HepG2 (cell line): ENCODE measurements around the gene SH3GL1. TPM values are rescaled to one million over a fixed set of nuclear protein-coding genes. Genes with fewer than 3 reads are reported as not detected.

Source experiments
- ATAC-seq: fragments of 200-7000 bp; cut with Tn5 transposase; 3 replicates; pipeline ENCODE4 v1.9.1; 2020; ENCODE audit warnings: mild to moderate bottlenecking, moderate library complexity
- BruUV-seq: library from RNA; stranded (reverse); fragments of 400-500 nt; replicated peaks from 2 replicates; lab custom pipeline; 2021; lab: Mats Ljungman, UMichigan
- CTCF ChIA-PET: fragments of 300-600 bp; formaldehyde crosslinking; extraction: SDS; loops from one replicate; lab custom pipeline; 2021; ENCODE audit warnings: low total read pairs, inconsistent platforms, low intra/inter-chr PET ratio; lab: Yijun Ruan, JAX
- POLR2A ChIA-PET: fragments of 350-600 bp; sonication (Branson Sonifier 250); formaldehyde crosslinking; loops from one replicate; lab custom pipeline; 2020; ENCODE audit warnings: antibody characterized with exemption, inconsistent platforms; lab: Yijun Ruan, JAX
- DNase-seq: peaks from one replicate; pipeline ENCODE4 v3.0.0-alpha.2; 2015; ENCODE audit warnings: low spot score
- FAIRE-seq: peaks from 3 replicates; lab custom pipeline; 2011; peaks lifted over from hg19 to GRCh38; lab: Jason Lieb, UNC
- H2AFZ ChIP-seq: one replicate; pipeline ENCODE4 v1.6.1; 2011; ENCODE audit warnings: low read length, inconsistent platforms
- H3K27ac ChIP-seq: fragments of 300-600 bp; 3 replicates; pipeline ENCODE4 v1.8.0; 2011; ENCODE audit warnings: mixed run types, mild to moderate bottlenecking, mixed read lengths, low read length, inconsistent platforms; ENCODE audit not compliant: insufficient read depth; ENCODE audit errors: extremely low read length
- H3K27me3 ChIP-seq, 2 experiments: fragments of 200-600 bp in 1 of 2; 2 replicates in 1 of 2; 3 replicates in 1 of 2; pipeline versions ENCODE4 v1.6.0 to v1.8.0; 2011; ENCODE audit warnings: low read length in 2 of 2, mild to moderate bottlenecking in 2 of 2, moderate library complexity in 2 of 2, inconsistent platforms in 1 of 2; ENCODE audit not compliant: insufficient read depth in 2 of 2, control insufficient read depth in 1 of 2
- H3K36me3 ChIP-seq, 2 experiments: fragments of 200-600 bp in 1 of 2; replicated peaks in 1 of 2; 2 replicates in 1 of 2; 3 replicates in 1 of 2; pipeline versions ENCODE4 v1.5.1 to v1.8.0; 2011; ENCODE audit warnings: low read length in 2 of 2, inconsistent platforms in 1 of 2; ENCODE audit not compliant: insufficient read depth in 2 of 2, control insufficient read depth in 1 of 2
- H3K4me1 ChIP-seq: 2 replicates; pipeline ENCODE4 v1.5.1; 2012; ENCODE audit warnings: low read length, inconsistent platforms; ENCODE audit not compliant: insufficient read depth
- H3K4me2 ChIP-seq: 2 replicates; pipeline ENCODE4 v1.6.0; 2011; ENCODE audit warnings: low read depth, low read length, inconsistent platforms
- H3K4me3 ChIP-seq, 3 experiments: fragments of 200-600 bp in 1 of 3; sonication (generic), shearing (Covaris generic) in 1 of 3; replicated peaks in 1 of 3; 2 replicates each; pipeline ENCODE4 v1.5.1; 2011 to 2016; ENCODE audit warnings: low read length in 3 of 3, inconsistent platforms in 2 of 3, low read depth in 2 of 3, mild to moderate bottlenecking in 2 of 3, control low read depth in 1 of 3, mixed read lengths in 1 of 3; ENCODE audit not compliant: insufficient read depth in 1 of 3
- H3K79me2 ChIP-seq: one replicate; pipeline ENCODE4 v1.6.1; 2011; ENCODE audit warnings: low read length, inconsistent platforms; ENCODE audit not compliant: insufficient read depth
- H3K9ac ChIP-seq: 2 replicates; pipeline ENCODE4 v1.6.0; 2011; ENCODE audit warnings: mild to moderate bottlenecking, low read depth, low read length, inconsistent platforms; ENCODE audit not compliant: insufficient read depth
- H3K9me3 ChIP-seq: 2 replicates; pipeline ENCODE4 v1.5.1; 2012; ENCODE audit warnings: mild to moderate bottlenecking, low read length
- H4K20me1 ChIP-seq: 2 replicates; pipeline ENCODE4 v1.6.0; 2011; ENCODE audit warnings: inconsistent platforms, mild to moderate bottlenecking, low read length, moderate library complexity; ENCODE audit not compliant: insufficient read depth
- AGO2 ChIP-seq: fragments of 200-400 bp; formaldehyde crosslinking; optimal IDR thresholded peaks from 2 replicates; pipeline ENCODE3; 2017; ENCODE audit warnings: mild to moderate bottlenecking, low read depth, low read length, moderate library complexity
- HNRNPL ChIP-seq: fragments of 200-400 bp; formaldehyde crosslinking; IDR thresholded peaks from 2 replicates; pipeline ENCODE4 v1.6.1; 2017; ENCODE audit warnings: mild to moderate bottlenecking, low read depth, low read length
- NFYC ChIP-seq: IDR thresholded peaks from 2 replicates; pipeline ENCODE4 v1.6.1; 2016; ENCODE audit warnings: missing genetic modification reagents, missing compliant biosample characterization
- POLR2A ChIP-seq, 2 experiments: IDR thresholded peaks; 2 replicates each; pipeline ENCODE4 v1.6.1; 2011; ENCODE audit warnings: low read depth in 2 of 2, low read length in 2 of 2, mild to moderate bottlenecking in 1 of 2, moderate library complexity in 1 of 2; ENCODE audit not compliant: insufficient read depth in 1 of 2
- POLR2G ChIP-seq: fragments of 200-400 bp; formaldehyde crosslinking; IDR thresholded peaks from 2 replicates; pipeline ENCODE4 v1.6.1; 2018; ENCODE audit warnings: mild to moderate bottlenecking, low read depth, low read length, moderate library complexity
- ZFP41 ChIP-seq: sonication (generic); formaldehyde crosslinking; IDR thresholded peaks from 2 replicates; pipeline ENCODE4 v1.4.0; 2020; ENCODE audit warnings: mild to moderate bottlenecking, missing genetic modification reagents, borderline replicate concordance
- WGBS: methylation state at CpG from one replicate; pipeline ENCODE4 v1.1.6; 2017; ENCODE audit warnings: low lambda C conversion rate; 5-methylcytosine and 5-hydroxymethylcytosine counted together
- in situ Hi-C: cut with HindIII; loops from 2 replicates; pipeline ENCODE4 v1.10.0; 2017; ENCODE audit warnings: low pct_unique_long_range_greater_than_20kb; ENCODE audit not compliant: extremely low pct_ligation_motif_present
- intact Hi-C: fragments of 100-400 bp; cut with micrococcal nuclease; formaldehyde crosslinking; loops from one replicate; pipeline ENCODE4 v1.10.0; 2022; ENCODE audit not compliant: unreplicated experiment
- polyA plus RNA-seq, 8 experiments: library from polyadenylated mRNA; depleted of rRNA in 3 of 8; stranded (reverse) in 7 of 8; unstranded in 1 of 8; fragments of >200 nt; fragmentation: Illumina TruSeq in 4 of 8; extraction: Trizol in 4 of 8; gene quantifications; 2 replicates each; pipeline versions ENCODE4 v1.2.1 to v1.2.3, GENCODE V29; 2011 to 2016; ENCODE audit warnings: low read depth in 4 of 8, missing spikeins in 1 of 8, mixed read lengths in 1 of 8; ENCODE audit not compliant: insufficient read depth in 1 of 8
- total RNA-seq, 5 experiments: library from RNA; depleted of rRNA; stranded (reverse); fragments of >200 nt; fragmentation: Illumina TruSeq; extraction: Trizol; gene quantifications; 2 replicates each; pipeline ENCODE4 v1.2.3, GENCODE V29; 2016; ENCODE audit warnings: low read depth in 1 of 5
- TF ChIP-seq, protein P1 (sequence below): sonication (generic); formaldehyde crosslinking; IDR thresholded peaks from 2 replicates; pipeline ENCODE4 v1.4.0; 2020; ENCODE audit warnings: missing genetic modification reagents
- TF ChIP-seq, protein P2 (sequence below): sonication (generic); formaldehyde crosslinking; IDR thresholded peaks from 2 replicates; pipeline ENCODE4 v1.4.0; 2020; ENCODE audit warnings: mild to moderate bottlenecking, missing genetic modification reagents

The SH3GL1 gene
- total and polyA plus RNA-seq, 2 of the 13 experiments (the other 11 are each of a cell fraction or from before 2014, with no cell fraction given), result 33.0 to 45.1 TPM

DNA sequence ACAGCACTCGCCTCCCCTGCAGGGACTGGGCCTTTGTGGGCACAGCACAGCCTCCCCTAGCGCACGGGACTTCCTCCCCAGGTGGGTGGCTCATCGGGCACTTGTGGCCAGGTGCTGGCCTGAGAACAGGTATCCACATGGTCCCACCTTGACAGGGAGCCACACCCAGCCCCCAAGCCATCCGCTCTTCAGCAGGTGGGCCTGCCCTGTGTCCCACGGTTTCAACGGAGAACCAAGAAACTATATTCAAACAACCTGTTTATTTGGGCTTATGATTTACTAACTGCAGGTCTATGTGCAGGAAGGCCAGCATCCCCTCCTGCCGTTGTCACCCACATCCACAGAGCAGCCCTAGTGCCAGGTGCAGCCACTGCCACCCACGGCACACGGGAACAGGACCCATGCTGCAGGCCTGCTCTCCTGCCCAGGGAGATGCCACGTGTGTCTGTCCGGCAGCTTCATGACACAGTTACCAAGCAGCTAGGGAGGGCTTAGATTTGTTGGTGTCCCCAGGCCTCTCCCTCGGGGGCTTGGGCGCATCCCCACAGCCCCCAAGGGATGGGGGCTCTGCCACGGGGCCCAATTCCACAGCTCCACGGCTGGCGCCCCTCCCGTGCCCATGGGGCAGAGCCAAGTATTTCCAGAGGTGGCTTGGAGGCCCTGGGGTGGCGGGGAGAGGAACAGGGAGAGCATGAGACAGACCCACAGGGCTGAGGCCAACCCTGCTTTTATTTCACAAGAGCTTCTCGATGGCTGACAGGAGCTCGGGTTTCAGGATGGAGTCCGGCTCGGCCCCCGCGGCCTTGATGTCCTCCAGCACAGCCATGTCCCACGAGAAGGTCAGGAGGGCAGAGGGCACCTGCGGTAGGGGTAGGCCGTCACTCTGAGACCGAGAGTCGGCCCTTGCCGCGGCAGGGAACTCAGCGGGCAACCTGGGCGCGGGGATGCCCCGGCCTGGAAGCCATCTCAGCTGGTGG is 44.7 kb upstream of the SH3GL1 start:
- no peak overlapping the region for H3K27ac ChIP-seq
- ChIA-PET CTCF (no interaction called here), POLR2A (no interaction called here)
- no peaks in the 10 kb centered on the region for H3K9me3 ChIP-seq
- TF ChIP-seq POLR2G, result peak; percentile 52; the same call in 1 of the 2 replicates
- no peak for TF ChIP-seq NFYC (CRISPR knock-in tag)
- peak in 1 of 2 experiments; percentile 29; a peak in 1 of 4 replicates for TF ChIP-seq POLR2A (IDR thresholded peaks at IDR 0.05; ENCODE audit: insufficient read depth in 1 of 2, low read depth in 2 of 2, low read length in 2 of 2)
- TF ChIP-seq HNRNPL, result 0 out of 2 replicates have a peak, but pooled peaks have one; percentile 24
- TF ChIP-seq AGO2, result peak; percentile 77
- TF ChIP-seq, protein P1, sequence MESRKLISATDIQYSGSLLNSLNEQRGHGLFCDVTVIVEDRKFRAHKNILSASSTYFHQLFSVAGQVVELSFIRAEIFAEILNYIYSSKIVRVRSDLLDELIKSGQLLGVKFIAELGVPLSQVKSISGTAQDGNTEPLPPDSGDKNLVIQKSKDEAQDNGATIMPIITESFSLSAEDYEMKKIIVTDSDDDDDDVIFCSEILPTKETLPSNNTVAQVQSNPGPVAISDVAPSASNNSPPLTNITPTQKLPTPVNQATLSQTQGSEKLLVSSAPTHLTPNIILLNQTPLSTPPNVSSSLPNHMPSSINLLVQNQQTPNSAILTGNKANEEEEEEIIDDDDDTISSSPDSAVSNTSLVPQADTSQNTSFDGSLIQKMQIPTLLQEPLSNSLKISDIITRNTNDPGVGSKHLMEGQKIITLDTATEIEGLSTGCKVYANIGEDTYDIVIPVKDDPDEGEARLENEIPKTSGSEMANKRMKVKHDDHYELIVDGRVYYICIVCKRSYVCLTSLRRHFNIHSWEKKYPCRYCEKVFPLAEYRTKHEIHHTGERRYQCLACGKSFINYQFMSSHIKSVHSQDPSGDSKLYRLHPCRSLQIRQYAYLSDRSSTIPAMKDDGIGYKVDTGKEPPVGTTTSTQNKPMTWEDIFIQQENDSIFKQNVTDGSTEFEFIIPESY (CRISPR knock-in tag), result 0 out of 2 replicates have a peak, but pooled peaks have one; percentile 27
- TF ChIP-seq, protein P2, sequence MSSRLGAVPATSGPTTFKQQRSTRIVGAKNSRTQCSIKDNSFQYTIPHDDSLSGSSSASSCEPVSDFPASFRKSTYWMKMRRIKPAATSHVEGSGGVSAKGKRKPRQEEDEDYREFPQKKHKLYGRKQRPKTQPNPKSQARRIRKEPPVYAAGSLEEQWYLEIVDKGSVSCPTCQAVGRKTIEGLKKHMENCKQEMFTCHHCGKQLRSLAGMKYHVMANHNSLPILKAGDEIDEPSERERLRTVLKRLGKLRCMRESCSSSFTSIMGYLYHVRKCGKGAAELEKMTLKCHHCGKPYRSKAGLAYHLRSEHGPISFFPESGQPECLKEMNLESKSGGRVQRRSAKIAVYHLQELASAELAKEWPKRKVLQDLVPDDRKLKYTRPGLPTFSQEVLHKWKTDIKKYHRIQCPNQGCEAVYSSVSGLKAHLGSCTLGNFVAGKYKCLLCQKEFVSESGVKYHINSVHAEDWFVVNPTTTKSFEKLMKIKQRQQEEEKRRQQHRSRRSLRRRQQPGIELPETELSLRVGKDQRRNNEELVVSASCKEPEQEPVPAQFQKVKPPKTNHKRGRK (CRISPR knock-in tag), result no peak
- no peak for TF ChIP-seq ZFP41 (CRISPR knock-in tag)
- in situ Hi-C loops, result no loop called here
- no peak for FAIRE-seq
- no peak for ATAC-seq
- WGBS, result 92% methylated on average over 20 of the region's 36 CpGs
- H3K4me2 ChIP-seq, result no peak overlapping the region
- no peak for DNase-seq
- TSS peak; percentile 68 for BruUV-seq
- no peaks in the 10 kb centered on the region for H3K79me2 ChIP-seq
- peaks cover 10% of the 10 kb centered on the region; the same call in 1 of the 2 replicates for H3K4me1 ChIP-seq
- no peaks in the 10 kb centered on the region for H3K27me3 ChIP-seq
- no peak overlapping the region for H3K9ac ChIP-seq
- intact Hi-C loops, result no loop called here
- H3K4me3 ChIP-seq, result no peak overlapping the region
- no peaks in the 10 kb centered on the region for H4K20me1 ChIP-seq
- H2AFZ ChIP-seq, result no peak overlapping the region
- peaks cover 18 to 47% of the 10 kb centered on the region in 2 experiments; a peak in 4 of 5 replicates for H3K36me3 ChIP-seq
